Measurements from ENCODE around the gene CASP7. TPM values are rescaled to one million over a fixed set of nuclear protein-coding genes. Genes with fewer than 3 reads are reported as not detected.

Gene CASP7
- total RNA-seq, 4 donors from 2014 or later: 11.6 to 17.2 (median 13.8) TPM

GRCh38 chr10:113746217-113746957 is 66.7 kb downstream of the CASP7 start:
- Histone ChIP-seq H3K4me1 (peaks cover 0 to 4% of the 10 kb centered on the region in 2 donors), H3K9me3 (no peaks in the 10 kb centered on the region), H3K27me3 (no peaks in the 10 kb centered on the region), H3K36me3 (no peaks in the 10 kb centered on the region), H3K27ac (no peak overlapping the region), H3K4me3 (replicated peaks in 1 of 3) (no peak overlapping the region)
- TF ChIP-seq CTCF (IDR thresholded peaks at IDR 0.05) (no peak), POLR2A (IDR thresholded peaks at IDR 0.05) (no peak)
- WGBS, 2 donors: 65 to 67% methylated on average over 3 of the region's 3 CpGs
- intact Hi-C loops (cut with DNase I): no loop called here
- DNase-seq: peak; percentile 25 to 45

- H3K9me3 ChIP-seq: no peaks in the 10 kb centered on the region
- 65 to 94% methylated on average over 3 of the region's 3 CpGs for WGBS, 2 donors
- no peak within 1 kb of the TSS for H3K27ac ChIP-seq
- intact Hi-C loops (cut with DNase I): no loop called here
- no peak for DNase-seq
- H3K27me3 ChIP-seq: no peaks in the 10 kb centered on the region
- H3K4me3 ChIP-seq (replicated peaks in 1 of 3): no peak within 1 kb of the TSS
- peaks cover 0 to 1% of the 10 kb centered on the region in 2 donors for H3K4me1 ChIP-seq
- TF ChIP-seq CTCF (IDR thresholded peaks at IDR 0.05) (no peak), POLR2A (IDR thresholded peaks at IDR 0.05) (no peak)
- no peaks in the 10 kb centered on the region for H3K36me3 ChIP-seq
Measured at GRCh38 chr10:113751181-113751732, 71.5 kb downstream of the CASP7 start, which contains the start of gene PLEKHS1. Gene PLEKHS1, plus strand, starts transcription at chr10:113751682. Its CDS starts 3,596 bp downstream, at chr10:113755278.

- no peak overlapping the region for H3K4me3 ChIP-seq (replicated peaks in 1 of 3)
- H3K27me3 ChIP-seq: no peaks in the 10 kb centered on the region
- no peaks in the 10 kb centered on the region for H3K9me3 ChIP-seq
- no peak for TF ChIP-seq CTCF (IDR thresholded peaks at IDR 0.05)
- no peak for TF ChIP-seq POLR2A (IDR thresholded peaks at IDR 0.05)
- intact Hi-C loops (cut with DNase I): no loop called here
- 33 to 90% methylated on average over 1 of the region's 1 CpG for WGBS, 2 donors
- DNase-seq: no peak
- H3K36me3 ChIP-seq: no peaks in the 10 kb centered on the region
- no peak overlapping the region for H3K27ac ChIP-seq
- no peaks in the 10 kb centered on the region for H3K4me1 ChIP-seq
Measured at GRCh38 chr10:113752553-113752952, 72.8 kb downstream of the CASP7 start.

GRCh38 chr10:113753020-113753692 is 73.4 kb downstream of the CASP7 start:
- Histone ChIP-seq H3K27ac (no peak overlapping the region), H3K36me3 (no peaks in the 10 kb centered on the region), H3K4me3 (replicated peaks in 1 of 3) (no peak overlapping the region), H3K27me3 (no peaks in the 10 kb centered on the region), H3K9me3 (no peaks in the 10 kb centered on the region), H3K4me1 (no peaks in the 10 kb centered on the region)
- peak; percentile 3 to 13 for DNase-seq
- TF ChIP-seq CTCF (IDR thresholded peaks at IDR 0.05) (no peak), POLR2A (IDR thresholded peaks at IDR 0.05) (no peak)
- WGBS, 2 donors: 36 to 38% methylated on average over 9 of the region's 9 CpGs
- intact Hi-C loops (cut with DNase I): no loop called here

- H3K4me1 ChIP-seq: no peaks in the 10 kb centered on the region
- WGBS, 2 donors: 79 to 96% methylated on average over 2 to 3 of the region's 3 CpGs
- DNase-seq: no peak
- H3K4me3 ChIP-seq (replicated peaks in 1 of 3): no peak overlapping the region
- TF ChIP-seq POLR2A (IDR thresholded peaks at IDR 0.05) (no peak), CTCF (IDR thresholded peaks at IDR 0.05) (no peak)
- intact Hi-C loops (cut with DNase I): no loop called here
- no peaks in the 10 kb centered on the region for H3K36me3 ChIP-seq
- no peaks in the 10 kb centered on the region for H3K27me3 ChIP-seq
- no peak overlapping the region for H3K27ac ChIP-seq
- H3K9me3 ChIP-seq: no peaks in the 10 kb centered on the region
Measured at GRCh38 chr10:113754125-113754524, 74.4 kb downstream of the CASP7 start.
